HG02884 (cell line): ENCODE results near the gene SP3.
A peak's percentile ranks its signal among the peaks of the same experiment; 100 is the strongest.

ENCODE experiments used
- ATAC-seq: cut with Tn5 transposase; IDR thresholded peaks from one replicate; pipeline ENCODE4 v1.9.1; 2021; ENCODE audit warnings: mild to moderate bottlenecking, moderate library complexity; ENCODE audit not compliant: unreplicated experiment

SP3 gene

DNA sequence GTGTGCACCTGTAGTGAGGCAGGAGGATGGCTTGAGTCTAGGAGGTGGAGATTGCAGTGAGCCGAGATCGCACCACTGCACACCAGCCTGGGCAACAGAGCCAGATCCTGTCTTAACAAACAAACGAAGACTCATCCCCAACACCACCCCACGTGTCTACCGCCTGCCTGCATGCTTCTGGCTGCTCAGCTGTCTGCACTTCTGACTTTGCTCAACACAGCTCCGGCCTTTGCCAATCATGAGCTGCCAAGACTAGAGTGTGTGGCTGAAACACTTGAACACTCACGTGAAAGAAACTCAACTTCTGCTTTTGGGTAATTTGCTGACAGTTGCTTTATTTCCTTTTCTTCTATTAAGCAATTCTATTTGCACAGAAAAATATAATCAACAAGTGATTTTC lies 32.1 kb upstream of the SP3 start:
- ATAC-seq, result peak; percentile 96

DNA sequence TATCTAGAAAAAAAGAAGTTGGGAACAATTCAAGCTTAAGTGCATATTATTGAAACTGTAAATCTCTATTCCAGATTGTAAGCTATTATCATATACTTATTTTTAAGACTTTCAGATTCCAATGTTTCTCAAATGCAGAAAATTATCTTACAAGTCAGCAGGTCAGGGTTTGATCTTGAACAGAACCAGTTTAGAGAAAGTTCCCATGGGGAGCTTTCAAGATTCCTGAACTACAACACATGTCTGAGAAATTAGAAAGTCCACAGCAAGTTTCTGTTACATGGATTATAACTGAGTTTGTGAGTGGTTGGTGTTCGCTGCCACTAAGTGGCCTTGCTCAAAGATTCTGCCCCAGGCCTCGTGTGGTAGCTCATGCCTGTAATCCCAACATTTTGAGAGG lies 31.6 kb upstream of the SP3 start:
- no peak for ATAC-seq

- ATAC-seq, result no peak
Measured at GRCh38 chr2:173993459-173993858, 28.3 kb upstream of the SP3 start.

- no peak for ATAC-seq
Measured at GRCh38 chr2:173991856-173992588, 26.8 kb upstream of the SP3 start.

DNA sequence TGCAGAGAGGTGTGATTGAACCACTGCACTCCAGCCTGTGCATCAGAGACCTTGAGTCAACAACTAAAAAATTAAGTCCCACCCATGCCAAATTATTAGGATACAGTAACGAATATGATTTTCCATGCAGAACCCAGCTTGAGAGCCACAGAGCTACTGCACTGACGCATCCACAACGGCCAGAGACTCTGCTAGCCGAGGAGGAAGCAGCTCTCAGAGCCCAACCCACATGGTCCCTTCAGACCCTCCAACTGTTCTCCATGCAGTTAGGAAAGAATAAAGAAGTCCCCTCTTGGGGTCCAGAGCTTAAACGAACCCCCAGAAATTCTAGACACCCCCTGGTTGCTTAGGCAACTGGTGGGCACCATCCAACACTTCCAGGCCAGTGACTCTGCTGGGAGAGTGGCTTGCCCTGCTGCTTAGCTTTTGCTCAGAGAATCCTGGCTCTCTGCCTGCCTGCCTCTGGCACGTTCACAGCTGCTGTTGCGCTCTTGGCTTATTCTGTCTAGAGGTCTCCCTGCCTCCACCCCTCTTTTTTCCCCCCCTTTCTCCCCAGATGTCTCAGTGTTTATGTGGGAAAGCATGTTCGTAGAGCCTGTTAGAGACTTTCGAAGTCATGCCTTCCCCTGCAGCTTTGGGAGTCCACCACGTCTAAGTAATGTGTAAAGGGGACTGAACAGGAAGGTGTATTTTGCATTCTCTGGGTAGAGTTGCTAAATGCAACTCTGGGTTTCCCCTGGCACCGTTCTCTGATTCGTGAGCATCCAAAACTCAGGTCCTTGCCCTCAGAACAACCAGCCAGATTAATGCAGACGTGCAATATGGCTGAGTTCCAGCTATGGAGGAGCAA lies 26.0 kb upstream of the SP3 start:
- ATAC-seq, result peak; percentile 73

- no peak for ATAC-seq
Measured at GRCh38 chr2:173990245-173990644, 25.1 kb upstream of the SP3 start.

DNA sequence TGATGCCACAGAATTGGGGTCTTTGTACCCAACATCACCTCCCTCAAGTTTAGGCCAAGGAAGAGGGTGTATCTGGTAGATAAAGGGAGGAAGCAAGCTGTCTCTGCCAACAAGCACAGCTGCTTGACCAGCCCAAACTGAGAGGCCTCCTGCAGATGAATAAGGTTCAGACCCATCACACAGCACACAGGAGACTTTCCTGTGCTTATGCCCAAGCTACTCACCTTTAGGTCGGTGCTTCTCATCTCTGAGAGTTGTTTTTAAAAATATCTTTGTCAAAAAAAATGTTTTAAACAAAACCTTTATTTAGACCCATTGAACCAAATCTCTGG lies 24.7 kb upstream of the SP3 start:
- ATAC-seq, result no peak

DNA sequence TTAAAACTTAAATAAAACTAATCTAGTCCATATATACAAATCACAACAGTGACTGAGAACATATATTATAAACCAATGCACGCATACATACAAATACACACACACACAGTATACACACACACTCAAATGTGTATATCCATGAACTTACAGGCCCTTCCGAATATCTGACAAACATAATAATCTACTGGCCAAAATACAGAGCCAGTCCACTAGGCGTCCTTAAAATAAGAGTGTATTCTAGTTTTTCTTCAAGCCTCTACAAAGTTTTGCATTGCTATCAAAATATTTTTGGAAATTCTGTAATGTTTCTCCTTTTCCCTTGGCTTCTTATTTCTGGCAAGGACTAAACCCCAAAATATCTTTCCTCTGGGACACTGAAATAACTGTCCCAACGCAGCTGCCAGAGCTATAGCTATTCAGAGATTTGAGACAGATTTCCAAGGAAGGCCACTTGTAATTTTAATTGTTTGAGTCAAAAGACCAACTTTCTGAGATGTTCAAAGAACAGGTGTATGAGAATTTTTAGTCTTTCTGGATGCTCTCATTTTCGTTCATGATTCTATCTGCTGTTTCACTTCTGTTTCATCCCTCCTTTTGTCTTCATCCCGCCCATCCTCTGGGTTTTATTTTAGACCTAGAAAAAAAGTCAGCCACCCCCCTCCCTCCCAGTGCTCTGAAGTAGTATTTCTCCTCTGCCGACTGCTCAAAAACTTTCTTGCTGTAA lies 24.1 kb upstream of the SP3 start:
- no peak for ATAC-seq

GRCh38 chr2:173986805-173987204 lies 21.6 kb upstream of the SP3 start:
- no peak for ATAC-seq

DNA sequence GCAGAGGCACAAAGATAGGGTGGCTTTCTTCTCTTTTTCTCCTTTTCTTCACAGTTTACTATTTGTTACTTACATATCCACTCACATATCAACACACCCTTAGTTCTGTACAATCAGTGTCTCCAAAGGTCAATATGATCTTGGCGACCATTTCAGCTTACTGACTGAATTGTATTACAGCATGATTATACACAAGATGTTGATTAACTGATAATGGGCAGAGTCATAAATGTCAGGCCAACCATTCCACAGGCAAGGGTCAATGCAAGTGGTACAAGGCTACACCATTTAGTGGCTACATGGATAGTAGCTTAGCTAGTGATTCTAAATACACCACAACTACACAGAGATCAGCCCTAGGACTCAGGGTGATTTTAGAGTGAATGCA lies 20.4 kb upstream of the SP3 start:
- ATAC-seq, result no peak

- ATAC-seq, result no peak
Measured at GRCh38 chr2:173984866-173985604, 19.9 kb upstream of the SP3 start.

DNA sequence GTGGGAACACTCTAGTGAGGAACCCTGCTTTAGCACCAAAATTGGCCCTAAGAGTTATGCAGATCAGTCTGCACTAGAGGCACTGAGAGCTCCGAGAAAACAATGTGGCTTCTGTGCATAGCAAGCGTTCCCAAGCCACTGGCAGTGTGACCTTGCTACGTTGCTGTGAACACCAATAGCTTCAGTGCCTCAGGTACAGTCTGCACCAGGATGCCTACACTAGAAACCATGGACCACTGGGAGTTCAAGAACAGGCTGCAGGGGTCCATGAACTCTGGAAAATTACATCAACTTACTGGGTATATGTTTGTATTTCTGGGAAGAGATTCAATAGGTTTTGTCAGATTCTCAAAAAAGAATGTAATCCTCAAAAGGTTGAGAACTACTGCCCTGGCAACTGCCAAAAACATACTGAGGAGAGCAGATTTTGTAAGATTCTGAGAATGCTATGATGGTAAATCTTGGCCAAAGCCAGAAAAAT lies 18.3 kb upstream of the SP3 start:
- ATAC-seq, result no peak

GRCh38 chr2:173982918-173983317 lies 17.7 kb upstream of the SP3 start:
- no peak for ATAC-seq

DNA sequence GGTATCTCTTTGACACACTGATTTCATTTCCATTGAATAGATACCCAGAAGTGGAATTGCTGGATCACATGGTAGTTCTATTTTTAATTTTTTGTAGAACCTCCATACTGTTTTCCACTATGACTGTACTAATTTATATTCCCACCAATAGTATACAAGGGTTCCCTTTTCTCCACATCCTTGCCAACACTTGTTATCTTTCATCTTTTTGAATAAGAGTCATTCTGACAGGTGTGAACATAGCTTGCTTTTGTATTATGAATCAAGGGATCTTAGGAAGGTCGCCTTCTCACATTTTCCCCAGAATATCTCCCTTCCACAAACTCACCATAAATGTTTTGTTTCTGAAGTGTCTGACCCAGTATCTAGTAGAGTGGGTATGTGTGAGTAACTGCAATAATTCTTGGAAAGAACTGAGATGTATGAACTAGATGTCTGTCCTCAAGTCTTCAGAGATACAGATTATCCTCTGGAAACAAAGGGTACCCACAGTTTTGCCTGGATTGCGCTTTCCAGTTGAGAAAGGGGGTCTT lies 17.1 kb upstream of the SP3 start:
- no peak for ATAC-seq

GRCh38 chr2:173981520-173981919 lies 16.3 kb upstream of the SP3 start:
- no peak for ATAC-seq

GRCh38 chr2:173979751-173980351 lies 14.7 kb upstream of the SP3 start:
- ATAC-seq, result no peak

DNA sequence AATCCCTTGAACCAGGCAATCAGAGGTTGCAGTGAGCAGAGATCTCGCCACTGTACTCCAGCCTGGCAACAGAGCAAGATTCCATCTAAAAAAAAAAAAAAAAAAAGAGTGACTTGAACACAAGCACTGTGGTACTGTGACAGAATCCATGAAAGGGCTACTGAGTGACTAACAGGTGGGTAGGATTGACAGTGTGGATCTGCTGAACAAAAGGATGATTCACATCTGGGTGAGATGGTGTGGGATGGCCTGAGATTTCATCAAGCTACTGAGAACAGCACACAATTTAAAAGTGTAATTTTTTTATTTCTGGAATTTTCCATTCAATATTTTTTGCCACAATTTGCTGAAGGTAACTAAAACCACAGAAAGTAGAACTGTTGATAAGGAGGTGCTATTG lies 13.3 kb upstream of the SP3 start:
- no peak for ATAC-seq

- no peak for ATAC-seq
Measured at GRCh38 chr2:173972636-173973035, 7.5 kb upstream of the SP3 start.

DNA sequence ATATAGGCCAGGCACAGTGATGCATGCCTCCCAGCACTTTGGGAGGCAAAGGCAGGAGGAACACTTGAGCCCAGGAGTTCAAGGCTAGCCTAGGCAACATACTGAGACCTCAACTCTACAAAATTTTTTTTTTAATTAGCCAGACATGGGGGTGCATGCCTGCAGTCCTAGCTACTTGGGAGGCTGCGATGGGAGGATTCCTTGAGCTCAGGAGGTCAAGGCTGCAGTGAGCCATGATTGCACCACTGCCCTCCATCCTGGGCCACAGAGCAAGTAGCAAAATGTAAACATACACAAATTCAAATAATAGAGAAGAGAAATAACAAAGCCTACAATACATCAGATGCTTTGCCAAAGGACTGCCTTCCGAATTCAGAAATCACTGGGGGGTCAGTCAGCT lies 7.0 kb upstream of the SP3 start:
- no peak for ATAC-seq

DNA sequence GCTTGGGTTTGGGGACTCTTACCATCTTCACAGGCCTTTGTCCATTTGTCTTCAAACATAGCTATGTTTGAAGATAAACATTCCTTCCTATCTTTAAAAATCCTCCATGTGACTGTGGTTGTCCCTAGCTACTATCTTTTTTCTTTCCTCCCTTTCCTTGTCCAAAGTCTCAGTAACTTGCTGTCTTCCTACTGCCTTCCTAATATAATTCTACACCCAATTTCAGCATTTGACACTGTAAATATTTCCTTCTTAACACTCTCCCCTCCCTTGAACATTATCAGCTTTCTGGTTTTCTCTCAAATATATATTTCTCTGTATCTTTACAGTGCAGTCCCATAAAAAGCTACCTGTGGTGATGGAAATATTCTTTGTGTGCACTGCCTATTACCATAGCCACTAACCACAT lies 5.3 kb upstream of the SP3 start:
- no peak for ATAC-seq
